GM23248 (cell line): Measurements from ENCODE around the gene SEPTIN10.

Experiments
- EZH2 ChIP-seq: fragments of 200-600 bp; sonication (generic); IDR thresholded peaks from 2 replicates; pipeline ENCODE4 v1.6.1; 2018; ENCODE audit warnings: antibody characterized with exemption, mild to moderate bottlenecking; ENCODE audit not compliant: insufficient read depth, poor library complexity, severe bottlenecking
- EZH2phosphoT487 ChIP-seq: fragments of 200-600 bp; sonication (generic); IDR thresholded peaks from 2 replicates; pipeline ENCODE4 v1.6.1; 2018; ENCODE audit warnings: antibody characterized with exemption, moderate library complexity, mild to moderate bottlenecking, low read depth; ENCODE audit not compliant: insufficient read depth

GRCh38 chr2:109513230-109513629 lies 100.5 kb downstream of the SEPTIN10 start:
- TF ChIP-seq EZH2, result no peak
- TF ChIP-seq EZH2phosphoT487, result no peak
